Right ventricle myocardium inferior (tissue), 1 donor: ENCODE results near the gene RASSF7. TPM values are rescaled to one million over a fixed set of nuclear protein-coding genes. Genes with fewer than 3 reads are reported as not detected.
A peak's percentile ranks its signal among the peaks of the same experiment; 100 is the strongest.

Source experiments
- ATAC-seq: fragments of 200-7000 bp; cut with Tn5 transposase; one replicate; pipeline ENCODE4 v1.9.1; 2020; ENCODE audit warnings: mild to moderate bottlenecking, moderate library complexity
- DNase-seq: peaks from one replicate; pipeline ENCODE4 v3.0.0; 2021; ENCODE audit errors: missing footprints
- intact Hi-C: fragments of 100-400 bp; cut with DNase I; formaldehyde crosslinking; loops from one replicate; pipeline ENCODE4 v1.11.0; 2022
- total RNA-seq: library from RNA; stranded (reverse); fragmentation: NEBNext Ultra II Directional; extraction: Animal tissue kit (Norgen Biotek cat#: 25700); gene quantifications from one replicate; pipeline ENCODE4 v1.2.1, GENCODE V29; 2021
- donor health status: DM: no; HTN: yes; CAD: no; lungs with severe emphysema.

RASSF7 gene
- total RNA-seq, 1 donor from 2014 or later, result 3.9 TPM

GRCh38 chr11:574632-575312 is 14.0 kb downstream of the RASSF7 start:
- ATAC-seq (no peak), DNase-seq (peak; percentile 48)
- intact Hi-C loops, result loop anchor here (5.0 kb wide), 1 partner anchor 38 kb away; no protein-coding TSS in a partner anchor

GRCh38 chr11:575313-575995 is 14.7 kb downstream of the RASSF7 start:
- intact Hi-C loops, result loop anchor here (5.0 kb wide), 1 partner anchor 37 kb away; no protein-coding TSS in a partner anchor
- ATAC-seq, result peak; percentile 67
- no peak for DNase-seq

- intact Hi-C loops, result loop anchor here (5.0 kb wide), 1 partner anchor 36 kb away; no protein-coding TSS in a partner anchor
- peak; percentile 94 for ATAC-seq
- DNase-seq, result peak; percentile 98
Measured at GRCh38 chr11:575996-576768, 15.4 kb downstream of the RASSF7 start, which contains the start of gene PHRF1. TSS of gene PHRF1 (plus strand) at chr11:576470. CDS start at chr11:581513, 5,043 bp downstream.

- intact Hi-C loops, result loop anchor here (5.0 kb wide), 1 partner anchor 35 kb away; no protein-coding TSS in a partner anchor
- ATAC-seq, result no peak
- DNase-seq, result no peak
Measured at GRCh38 chr11:576811-577610, 16.2 kb downstream of the RASSF7 start.

GRCh38 chr11:577611-577894 is 16.8 kb downstream of the RASSF7 start:
- no peak for ATAC-seq
- intact Hi-C loops, result loop anchor here (5.0 kb wide), 1 partner anchor 35 kb away; no protein-coding TSS in a partner anchor

GRCh38 chr11:578276-579035 is 17.7 kb downstream of the RASSF7 start:
- DNase-seq (no peak), ATAC-seq (no peak)
- intact Hi-C loops, result loop anchor here (5.0 kb wide), 1 partner anchor 34 kb away; no protein-coding TSS in a partner anchor

More at GRCh38 chr11:577611-577894, 16.8 kb downstream of the RASSF7 start:
- no peak for DNase-seq

GRCh38 chr11:579830-580601 is 19.2 kb downstream of the RASSF7 start:
- ATAC-seq, result no peak
- intact Hi-C loops, result loop anchor here (5.0 kb wide), 1 partner anchor 32 kb away; no protein-coding TSS in a partner anchor
- DNase-seq, result no peak

- intact Hi-C loops, result no loop called here
- no peak for DNase-seq
Measured at GRCh38 chr11:581342-581741, 20.6 kb downstream of the RASSF7 start.

GRCh38 chr11:581752-582151 is 21.0 kb downstream of the RASSF7 start:
- intact Hi-C loops, result no loop called here
- no peak for ATAC-seq
- DNase-seq, result no peak

More at GRCh38 chr11:581342-581741, 20.6 kb downstream of the RASSF7 start:
- no peak for ATAC-seq

GRCh38 chr11:584287-584686 is 23.5 kb downstream of the RASSF7 start:
- DNase-seq, result no peak
- intact Hi-C loops, result no loop called here
- no peak for ATAC-seq

- intact Hi-C loops, result no loop called here
- ATAC-seq (no peak), DNase-seq (no peak)
Measured at GRCh38 chr11:586376-587316, 25.9 kb downstream of the RASSF7 start.

- intact Hi-C loops, result no loop called here
- no peak for ATAC-seq
Measured at GRCh38 chr11:587546-587945, 26.8 kb downstream of the RASSF7 start.

GRCh38 chr11:587978-588380 is 27.2 kb downstream of the RASSF7 start:
- intact Hi-C loops, result no loop called here
- no peak for DNase-seq

More at GRCh38 chr11:587546-587945, 26.8 kb downstream of the RASSF7 start:
- no peak for DNase-seq

GRCh38 chr11:589798-590197 is 29.0 kb downstream of the RASSF7 start:
- DNase-seq (no peak), ATAC-seq (no peak)
- intact Hi-C loops, result no loop called here

More at GRCh38 chr11:587978-588380, 27.2 kb downstream of the RASSF7 start:
- ATAC-seq, result no peak

GRCh38 chr11:590997-591396 is 30.2 kb downstream of the RASSF7 start:
- DNase-seq (no peak), ATAC-seq (no peak)
- intact Hi-C loops, result no loop called here

- no peak for DNase-seq
- ATAC-seq, result no peak
- intact Hi-C loops, result no loop called here
Measured at GRCh38 chr11:592501-592900, 31.7 kb downstream of the RASSF7 start.
